GM21786 (cell line): ENCODE results near the gene NECAB3.

Experiments used
- ATAC-seq: cut with Tn5 transposase; IDR thresholded peaks from one replicate; pipeline ENCODE4 v1.9.1; 2021; ENCODE audit not compliant: unreplicated experiment

NECAB3 gene

DNA sequence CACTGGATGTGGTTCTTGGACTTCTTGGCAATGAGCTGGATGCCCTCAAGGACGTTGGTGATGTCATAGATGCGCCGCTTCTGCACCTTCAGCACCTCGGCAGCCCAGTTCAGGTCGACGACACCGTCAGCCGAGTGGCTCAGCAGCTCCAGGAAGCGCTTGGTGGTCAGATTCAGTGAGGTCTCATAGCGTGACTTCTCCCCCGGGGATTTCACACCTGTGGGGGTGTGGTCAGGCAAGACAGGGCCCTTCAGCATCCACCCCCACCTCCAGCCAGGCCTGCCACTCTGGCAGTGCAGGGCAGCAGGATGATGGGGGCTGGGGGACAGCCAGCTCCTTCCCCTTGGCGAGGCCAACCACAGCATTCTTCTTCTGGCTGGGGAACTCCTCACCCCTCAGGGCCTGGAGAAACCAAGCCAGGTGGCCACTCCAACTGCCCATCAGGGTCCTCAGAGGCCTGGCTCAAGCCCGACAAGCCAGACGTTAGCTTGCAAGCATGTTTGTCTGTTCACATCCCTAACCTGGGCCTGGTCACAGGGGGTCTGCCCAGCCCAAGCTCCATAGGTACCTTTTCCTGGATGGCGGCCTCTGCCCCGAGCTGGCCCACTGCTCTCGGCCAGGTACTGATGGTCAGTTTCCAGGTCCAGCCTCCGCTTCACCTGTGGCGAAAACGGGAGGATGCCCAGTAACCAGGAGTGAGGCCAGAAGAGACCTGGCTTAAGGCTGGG lies 5.7 kb upstream of the NECAB3 start:
- ATAC-seq: peak; percentile 47

DNA sequence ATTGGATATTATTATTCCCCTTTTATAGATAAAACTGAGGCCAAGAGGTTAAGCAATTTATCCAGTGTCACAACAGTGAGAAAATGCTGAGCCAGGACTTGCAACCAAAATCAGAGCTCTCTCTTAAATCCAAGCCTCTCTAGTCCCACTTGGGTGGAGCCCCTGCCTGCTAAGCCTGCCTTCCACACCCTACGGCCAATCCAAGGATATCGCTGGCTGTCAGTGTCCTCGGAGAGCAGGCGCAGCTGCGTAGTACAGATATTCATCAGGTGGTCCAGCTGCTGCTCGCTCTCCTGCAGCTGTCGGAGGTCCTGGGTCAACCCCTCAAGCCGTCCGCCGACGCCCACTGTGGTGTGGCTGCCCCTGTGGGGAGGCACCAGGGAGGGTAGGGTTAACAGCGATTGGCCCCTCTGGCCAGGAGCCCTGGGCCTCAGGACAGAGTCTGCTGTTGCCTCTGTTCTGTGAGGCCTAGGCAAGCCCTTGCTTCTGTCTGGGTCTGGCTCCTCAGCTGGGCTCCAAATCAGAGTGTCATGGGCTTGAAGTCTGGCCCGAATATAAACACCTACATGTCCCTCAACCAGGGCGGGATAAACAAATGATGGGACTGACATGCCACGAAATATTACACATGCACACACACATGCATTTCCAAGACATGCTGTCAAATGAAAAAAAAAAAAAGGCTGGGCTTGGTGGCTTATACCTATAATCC lies 3.9 kb upstream of the NECAB3 start:
- ATAC-seq: no peak

DNA sequence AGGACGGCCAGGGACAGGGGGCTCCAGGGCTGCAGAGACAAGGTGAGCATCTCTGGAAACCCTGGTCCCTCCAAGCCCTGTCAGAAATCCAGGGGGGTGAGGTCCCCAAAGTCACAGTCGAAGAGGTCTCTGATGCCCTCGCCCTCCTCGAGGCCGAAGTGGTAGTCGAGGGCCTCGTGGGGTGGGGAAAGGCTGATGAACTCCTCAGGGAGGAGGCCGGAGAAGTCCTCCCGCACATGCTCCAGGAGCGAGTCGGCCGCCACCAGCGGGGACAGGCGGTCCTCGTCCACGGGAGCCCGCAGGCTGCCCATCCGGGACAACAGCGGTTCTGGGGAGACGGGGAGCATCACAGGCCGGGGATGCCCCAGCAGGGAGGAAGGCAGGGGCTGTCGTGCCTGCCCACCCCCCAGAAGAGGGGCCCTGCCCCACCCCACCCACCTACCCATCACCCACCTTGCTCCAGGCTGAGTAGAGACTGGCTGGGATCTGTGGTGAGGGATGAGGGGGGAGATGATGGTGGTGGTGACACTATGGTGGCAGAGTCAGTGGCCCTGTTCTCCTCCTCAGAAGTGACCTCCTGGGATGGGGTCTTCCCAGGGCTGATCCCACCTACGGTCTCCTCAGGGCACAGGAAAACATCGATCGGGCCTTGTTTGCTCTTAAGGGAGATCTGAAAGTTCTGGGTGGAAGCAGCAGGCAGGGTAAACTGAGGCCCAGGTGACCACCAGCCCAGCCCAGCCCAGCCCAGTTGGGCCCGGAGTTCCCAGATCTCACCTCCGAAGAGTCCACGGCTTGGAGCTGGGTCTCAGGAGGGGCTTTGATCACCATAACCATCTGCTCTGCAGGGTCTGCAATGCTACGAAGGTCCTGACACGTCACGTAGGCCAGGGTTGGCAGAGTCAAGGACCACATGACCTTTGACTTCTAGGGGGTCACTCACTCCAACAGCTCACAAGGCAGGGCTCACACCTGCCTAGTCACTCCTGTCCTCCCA lies 2.7 kb upstream of the NECAB3 start:
- no peak for ATAC-seq

DNA sequence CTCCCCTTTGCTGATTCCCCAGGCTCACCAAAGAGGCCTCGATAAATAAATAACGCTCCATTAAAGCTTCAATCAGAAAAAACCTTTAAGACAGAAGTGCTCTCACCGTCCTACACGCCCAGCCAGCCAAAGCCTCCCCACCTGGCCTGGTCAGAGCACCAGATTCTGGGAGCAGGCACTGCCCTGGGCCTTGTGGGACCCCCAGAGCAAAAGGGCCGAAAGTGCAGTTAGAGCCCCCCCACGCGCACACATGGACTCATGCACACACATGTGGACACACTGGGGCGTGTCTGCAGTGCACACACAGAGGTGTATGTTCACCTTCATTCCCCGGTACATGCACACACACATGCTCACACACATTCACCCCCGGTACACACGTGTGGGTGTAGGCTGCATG lies 1.9 kb upstream of the NECAB3 start:
- no peak for ATAC-seq

DNA sequence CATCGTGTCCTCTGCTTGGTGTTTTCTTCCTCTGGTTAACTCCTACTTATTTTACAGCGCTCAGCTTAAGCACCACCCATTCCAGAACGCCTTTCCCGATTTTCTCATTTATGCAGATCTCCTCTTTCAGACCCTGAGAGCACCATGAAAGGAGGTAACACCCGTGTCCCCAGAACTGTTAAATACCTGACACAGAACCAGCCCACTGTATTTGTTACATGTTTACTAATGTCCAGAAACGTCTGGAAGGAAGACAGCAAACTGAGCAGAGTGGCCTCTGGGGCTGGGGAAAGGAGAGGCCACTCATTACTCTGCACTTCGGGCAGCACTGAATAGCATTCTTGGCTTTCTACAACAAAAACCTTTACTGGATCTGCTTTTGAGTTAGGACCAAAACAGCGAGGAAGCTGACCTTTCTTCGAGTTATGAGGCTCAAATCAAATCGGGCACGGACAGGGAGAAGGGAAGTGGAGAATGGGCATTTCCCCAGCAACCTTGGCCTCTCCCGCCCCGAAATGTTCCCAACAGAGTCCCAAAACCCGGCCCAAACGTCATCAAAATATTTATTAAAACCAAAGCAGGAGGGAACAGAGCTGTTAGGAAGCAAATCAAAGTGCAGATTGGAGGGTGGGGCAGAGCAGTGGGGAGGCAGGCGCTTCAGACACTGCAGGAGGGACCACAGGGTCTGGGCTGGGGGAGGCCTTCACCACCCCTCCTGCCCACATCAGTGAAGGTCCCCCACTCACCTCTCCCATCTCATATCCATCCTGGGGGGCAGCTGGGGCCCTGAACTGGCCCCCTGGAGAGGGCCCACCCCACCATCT lies 1.1 kb upstream of the NECAB3 start:
- no peak for ATAC-seq

DNA sequence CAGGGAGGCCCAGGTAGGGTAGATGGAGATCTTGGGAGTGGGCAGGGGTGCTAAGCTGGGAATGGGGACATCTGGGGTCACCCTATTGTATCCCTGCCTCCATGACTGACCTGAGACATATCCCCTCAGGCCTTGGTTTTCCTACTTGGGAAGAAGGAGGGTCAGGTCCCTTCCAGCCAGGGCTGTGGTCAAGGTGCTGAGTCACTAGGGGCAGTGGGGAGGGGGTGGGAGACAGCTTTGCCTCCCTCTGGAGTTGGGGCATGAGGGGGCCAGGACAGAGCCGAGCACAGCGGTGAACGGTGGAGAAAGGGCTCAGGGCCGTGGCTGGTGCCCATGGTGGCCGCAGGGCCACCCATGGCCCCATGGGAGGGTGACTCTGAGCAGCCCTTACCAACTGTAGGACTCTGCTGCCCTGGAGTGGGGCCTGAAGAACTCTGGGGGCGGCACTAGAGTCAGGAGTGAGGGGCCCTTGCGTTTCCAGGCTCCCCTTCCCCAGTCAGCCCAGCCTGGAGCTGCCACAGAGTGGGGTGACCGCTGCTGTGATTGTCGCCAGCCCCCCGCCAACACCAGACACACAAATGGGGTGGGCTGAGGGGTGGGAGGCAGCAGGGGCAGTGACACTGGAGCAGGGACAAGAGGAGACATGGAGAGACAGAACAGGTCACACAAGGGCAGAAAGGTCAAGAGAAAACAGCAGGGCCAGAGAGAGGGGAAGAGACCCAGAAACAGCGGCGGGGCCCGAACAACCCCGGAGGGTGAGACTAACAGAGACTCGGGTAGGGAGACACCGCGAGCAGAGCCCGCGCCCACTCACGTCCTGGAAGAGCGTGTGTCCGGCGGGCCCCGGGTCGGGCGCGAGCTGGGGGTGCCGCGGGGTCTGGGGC lies 576 bp downstream of the NECAB3 start:
- ATAC-seq: peak; percentile 32

DNA sequence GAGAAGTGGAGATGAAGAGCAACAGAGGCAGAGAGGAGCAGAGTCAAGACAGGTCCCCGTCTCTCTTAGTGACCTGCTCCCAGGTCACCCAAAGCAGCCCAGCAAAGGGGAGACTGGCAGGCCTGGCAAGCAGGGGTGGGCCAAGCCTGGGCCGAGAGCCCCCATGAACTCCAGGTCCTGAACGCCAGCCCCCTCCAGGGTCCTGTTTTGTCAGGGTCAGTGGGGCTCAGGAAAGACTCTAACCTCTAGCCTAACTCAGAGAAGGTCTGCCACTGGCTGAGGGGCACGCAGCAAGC lies 1.2 kb downstream of the NECAB3 start:
- no peak for ATAC-seq

DNA sequence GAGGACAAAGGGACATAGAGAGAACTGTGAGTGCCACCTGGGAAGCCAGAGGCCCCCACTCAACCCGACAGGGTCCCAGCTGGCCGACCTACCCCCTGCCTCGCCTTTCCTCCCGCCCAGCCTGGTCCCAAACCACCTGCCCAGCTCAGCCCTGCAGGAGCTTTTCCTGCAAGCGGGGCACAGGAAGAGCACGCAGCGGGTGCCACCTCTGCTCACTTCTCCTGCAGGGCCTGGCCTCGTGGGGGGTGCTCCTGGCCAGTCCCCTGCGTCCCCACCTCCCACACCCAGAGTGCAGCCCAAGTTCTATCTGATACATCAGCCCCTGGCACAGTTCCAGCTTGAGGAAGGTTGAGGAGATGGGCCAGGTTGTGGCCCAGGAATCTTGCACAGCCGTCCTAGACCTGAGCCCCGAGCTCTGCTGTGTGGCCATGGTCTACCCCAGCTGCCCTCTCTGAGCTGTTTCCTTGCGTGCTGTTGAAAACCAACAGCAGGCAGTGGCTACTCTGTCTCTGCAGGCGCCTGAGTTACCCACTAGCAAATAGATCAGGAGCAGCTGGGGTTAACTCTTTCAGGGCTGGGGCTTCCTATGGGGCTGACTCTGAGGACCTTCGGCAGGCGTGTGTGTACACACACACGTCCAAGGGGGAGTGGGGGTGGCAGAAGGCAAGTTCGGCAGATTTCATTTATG lies 1.7 kb downstream of the NECAB3 start:
- ATAC-seq: no peak

DNA sequence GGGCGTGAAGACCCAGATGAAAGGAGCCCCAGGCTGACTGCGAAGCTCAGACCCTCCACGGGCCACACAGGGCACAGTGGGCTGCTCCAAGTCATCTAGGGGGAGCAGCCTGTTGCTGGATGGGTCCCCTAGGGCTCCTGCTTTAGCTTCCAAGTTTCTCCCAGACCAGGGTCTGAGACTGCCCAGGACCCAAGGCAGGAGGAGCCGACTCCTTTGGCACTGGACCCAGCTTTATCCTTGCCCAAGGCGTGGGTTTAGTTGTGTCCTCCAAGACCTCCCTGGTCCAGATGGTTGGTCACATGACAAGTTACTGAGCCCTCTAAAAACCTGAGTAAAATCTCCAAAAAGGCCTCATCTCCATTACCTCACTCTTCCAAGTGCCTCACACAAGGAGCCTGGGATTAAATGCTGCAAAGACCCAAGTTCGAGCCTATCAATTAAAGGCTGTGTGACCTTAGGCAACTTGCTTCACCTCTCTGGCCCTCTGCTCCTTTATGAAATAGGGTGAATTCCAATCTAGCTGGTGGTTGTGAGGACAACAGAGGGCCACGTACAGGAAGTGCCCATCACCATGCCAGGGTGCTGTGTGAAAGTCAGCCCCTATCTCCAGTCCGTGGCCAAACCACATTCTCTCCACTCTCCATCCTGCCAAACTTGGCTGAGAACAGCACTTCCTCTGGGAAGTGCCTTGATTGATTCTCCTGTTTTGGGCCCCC lies 2.5 kb downstream of the NECAB3 start:
- no peak for ATAC-seq

DNA sequence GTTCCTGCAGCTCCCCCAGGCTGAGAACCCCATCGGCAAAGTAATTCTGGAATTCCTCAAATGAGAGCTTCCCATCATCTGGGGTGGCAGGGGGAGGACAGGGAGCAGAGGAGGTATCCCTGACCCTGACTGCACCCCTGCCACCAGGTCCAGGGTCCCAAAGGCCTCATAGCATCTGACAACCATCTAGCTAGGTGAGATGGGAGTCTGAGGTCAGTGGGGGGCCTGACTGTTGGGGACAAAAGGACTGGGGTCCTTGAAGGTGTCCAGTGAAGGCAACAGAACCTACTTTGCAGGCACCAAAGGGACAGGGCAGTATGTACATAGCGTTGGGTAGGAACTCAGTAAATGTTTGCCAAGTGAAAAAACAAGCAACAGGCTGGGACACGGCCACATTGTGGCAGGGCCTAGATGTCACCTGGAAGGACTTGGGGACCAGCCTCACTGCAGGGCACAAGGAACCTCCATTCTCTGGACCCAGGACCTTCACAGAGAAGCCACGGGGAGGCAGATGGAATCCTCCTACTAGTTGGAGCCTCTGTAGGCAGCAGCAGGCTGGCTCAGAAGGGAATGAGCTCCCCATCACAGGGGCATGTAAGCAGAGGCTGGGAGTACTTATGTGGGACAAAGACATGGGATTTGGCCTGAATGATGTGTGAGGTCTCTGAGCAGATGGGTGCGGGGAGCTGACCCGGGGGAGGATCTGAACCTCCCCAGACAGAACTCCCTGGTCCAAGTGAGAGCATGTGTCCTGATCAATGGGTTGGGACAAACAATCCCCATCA lies 3.3 kb downstream of the NECAB3 start:
- ATAC-seq: no peak

DNA sequence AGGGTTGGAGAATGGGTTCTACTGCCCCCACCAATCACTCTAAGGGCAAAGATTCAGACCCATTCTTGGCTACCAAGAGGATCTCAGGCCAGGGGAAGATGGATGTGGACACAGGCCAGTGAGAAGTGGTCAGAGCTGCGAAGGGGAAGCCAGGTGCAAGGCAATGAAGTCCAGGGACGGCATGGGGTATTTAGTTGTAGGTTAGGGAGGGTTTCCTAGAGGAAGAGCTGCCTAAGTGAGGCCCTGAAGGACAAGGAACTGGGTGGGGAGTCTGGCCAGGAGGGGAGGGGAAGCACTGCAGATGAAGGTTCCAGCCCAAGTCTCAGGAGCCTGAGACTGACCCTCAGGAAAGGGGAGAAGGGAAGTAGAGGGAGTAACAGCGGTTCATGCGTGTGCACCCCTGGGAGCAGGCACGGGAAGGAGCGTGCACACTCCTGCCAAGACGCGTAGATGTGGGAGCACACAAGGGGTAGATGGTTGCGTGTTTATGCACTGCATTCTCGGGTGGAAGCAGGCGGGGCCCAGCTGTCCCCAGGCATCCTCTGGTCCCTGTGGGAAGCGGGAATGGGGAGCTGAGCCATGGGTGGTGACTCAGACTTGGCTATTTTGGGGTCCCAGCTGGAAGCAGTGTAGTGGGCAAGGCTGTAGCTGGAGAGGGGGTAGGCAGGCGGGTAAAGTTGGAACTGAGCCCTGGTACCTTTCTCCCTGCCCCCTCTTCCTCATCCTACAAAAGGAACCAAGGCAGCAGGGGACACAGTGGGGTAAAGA lies 4.2 kb downstream of the NECAB3 start:
- ATAC-seq: no peak

DNA sequence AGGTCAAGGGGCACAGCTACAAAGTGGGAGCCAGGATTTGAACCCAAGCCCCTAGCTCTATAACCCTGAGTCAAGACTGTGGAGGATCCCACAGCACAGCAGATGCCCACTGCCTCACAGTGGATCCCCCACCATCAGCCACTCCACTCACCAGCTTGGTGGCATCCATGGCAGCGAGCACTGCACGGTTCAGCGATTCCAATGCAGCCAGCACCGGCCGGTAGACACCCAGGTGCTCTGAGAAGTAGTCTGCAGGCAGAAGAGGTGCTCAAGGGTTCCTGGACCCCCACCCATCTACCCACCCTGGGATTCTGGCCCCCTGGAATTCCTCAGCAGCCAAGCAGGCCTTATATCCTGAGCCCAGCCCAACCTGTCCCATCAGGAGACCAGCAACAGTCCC lies 5.0 kb downstream of the NECAB3 start:
- no peak for ATAC-seq

DNA sequence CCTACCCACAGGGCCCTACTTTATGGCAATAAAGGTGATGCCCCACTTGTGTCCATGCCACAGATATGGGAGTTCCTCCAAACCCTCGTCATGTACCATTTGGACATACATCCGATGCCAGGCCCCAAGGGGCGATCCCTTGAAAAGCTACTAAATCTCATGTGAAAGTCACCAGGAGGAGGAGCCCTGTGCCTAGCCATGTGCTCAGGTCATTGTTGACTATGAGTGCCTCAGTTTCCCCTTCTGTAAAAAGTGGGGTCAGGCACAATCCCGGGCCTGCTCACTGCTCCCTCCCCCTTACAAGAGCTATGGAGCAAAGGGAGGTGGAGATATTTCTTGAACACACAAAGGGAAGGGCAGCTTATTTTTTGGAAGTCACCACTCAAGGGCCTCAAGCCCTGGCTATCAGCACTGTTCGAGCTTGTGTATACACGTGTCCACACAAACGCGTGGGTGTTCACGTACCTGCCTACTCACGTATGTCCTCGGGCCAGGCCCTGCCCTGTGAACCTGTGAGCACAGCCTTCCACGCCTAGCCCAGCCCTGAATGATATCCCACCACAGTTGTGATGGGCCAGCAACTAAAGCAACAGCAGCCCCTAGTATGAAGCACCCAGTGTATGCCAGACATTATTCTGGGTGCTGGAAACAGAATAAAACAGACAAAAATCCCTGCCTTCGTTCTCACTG lies 5.6 kb downstream of the NECAB3 start:
- no peak for ATAC-seq

DNA sequence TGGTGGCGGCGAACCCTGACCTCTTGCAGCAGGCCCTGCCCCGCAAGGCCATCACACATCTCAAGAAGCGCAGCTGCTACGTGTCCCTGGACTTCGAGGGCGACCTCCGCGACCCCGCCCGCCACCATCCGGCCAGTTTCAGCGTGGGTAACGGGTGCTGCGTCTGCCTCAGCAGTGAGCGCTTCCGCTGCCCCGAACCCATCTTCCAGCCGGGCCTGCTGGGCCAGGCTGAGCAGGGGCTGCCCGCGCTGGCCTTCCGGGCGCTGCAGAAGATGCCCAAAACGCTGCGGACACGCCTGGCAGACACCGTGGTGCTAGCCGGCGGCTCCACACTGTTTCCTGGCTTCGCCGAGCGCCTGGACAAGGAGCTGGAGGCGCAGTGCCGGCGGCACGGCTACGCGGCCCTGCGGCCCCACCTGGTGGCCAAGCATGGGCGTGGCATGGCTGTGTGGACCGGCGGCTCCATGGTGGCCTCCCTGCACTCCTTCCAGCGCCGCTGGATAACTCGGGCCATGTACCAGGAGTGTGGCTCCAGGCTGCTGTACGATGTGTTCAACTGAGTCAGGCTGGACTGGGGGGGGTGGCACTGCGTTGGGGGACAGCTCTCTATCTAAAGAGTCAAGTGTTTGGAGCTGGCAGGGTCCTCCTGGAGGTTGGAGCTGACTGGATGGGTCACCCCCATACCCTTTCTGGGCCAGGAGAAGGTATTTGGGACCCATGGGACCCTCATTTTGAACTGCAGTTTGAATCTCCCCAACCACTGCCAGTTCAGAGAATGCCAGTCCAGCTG lies 6.4 kb downstream of the NECAB3 start:
- ATAC-seq: no peak

DNA sequence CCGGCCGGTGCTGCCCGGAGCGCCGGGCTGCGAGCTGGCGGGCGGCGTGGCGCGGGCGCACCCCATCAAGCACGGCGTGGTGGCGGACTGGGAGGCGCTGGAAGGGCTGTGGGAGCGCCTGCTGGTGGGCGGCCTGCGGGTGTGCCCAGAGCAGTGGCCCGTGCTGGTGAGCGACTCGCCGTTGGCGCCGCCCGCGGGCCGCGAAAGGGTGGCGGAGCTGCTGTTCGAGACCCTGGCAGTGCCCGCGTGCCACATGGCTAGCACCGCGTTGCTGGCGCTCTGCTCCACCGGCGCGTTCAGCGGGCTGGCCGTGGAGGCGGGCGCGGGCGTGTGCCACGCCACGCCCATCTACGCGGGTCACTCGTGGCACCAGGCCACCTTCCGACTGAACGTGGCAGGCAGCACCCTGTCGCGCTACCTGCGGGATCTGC lies 7.0 kb downstream of the NECAB3 start:
- peak; percentile 1 for ATAC-seq
